Chondrocyte (in vitro differentiated cells): ENCODE data around the gene APOO. TPM values are rescaled to one million over a fixed set of nuclear protein-coding genes. Genes with fewer than 3 reads are reported as not detected.
A peak's percentile ranks its signal among the peaks of the same experiment; 100 is the strongest.

Experiments
- DNase-seq: peaks from one replicate; pipeline ENCODE4 v3.0.0; 2021; ENCODE audit warnings: mixed read lengths, low spot score
- H3K27ac Mint-ChIP-seq: one replicate; pipeline ENCODE4 v1.8.0; 2021; ENCODE audit warnings: mild to moderate bottlenecking, moderate library complexity, mixed read lengths; ENCODE audit not compliant: unreplicated experiment
- H3K27me3 Mint-ChIP-seq: 2 replicates; pipeline ENCODE4 v1.8.0; 2021; ENCODE audit warnings: low read depth, mixed read lengths
- H3K36me3 Mint-ChIP-seq: 2 replicates; pipeline ENCODE4 v1.8.0; 2021; ENCODE audit warnings: low read depth, mixed read lengths
- H3K4me1 Mint-ChIP-seq: 2 replicates; pipeline ENCODE4 v1.8.0; 2021; ENCODE audit warnings: low read depth, mild to moderate bottlenecking, mixed read lengths
- H3K4me3 Mint-ChIP-seq: one replicate; pipeline ENCODE4 v1.8.0; 2021; ENCODE audit warnings: mild to moderate bottlenecking, moderate library complexity, mixed read lengths; ENCODE audit not compliant: unreplicated experiment
- H3K9me3 Mint-ChIP-seq: 2 replicates; pipeline ENCODE4 v1.8.0; 2021; ENCODE audit warnings: low read depth, mixed read lengths
- CTCF ChIP-seq: fragments of 200-600 bp; sonication (generic); IDR thresholded peaks from 2 replicates; pipeline ENCODE4 v1.5.0; 2021; ENCODE audit warnings: antibody characterized with exemption, mild to moderate bottlenecking, moderate library complexity
- total RNA-seq: library from RNA; stranded (reverse); gene quantifications from 3 replicates; pipeline ENCODE4 v1.2.1, GENCODE V29; 2021

Gene APOO
- total RNA-seq, 1 donor from 2014 or later, result 29.1 TPM

DNA sequence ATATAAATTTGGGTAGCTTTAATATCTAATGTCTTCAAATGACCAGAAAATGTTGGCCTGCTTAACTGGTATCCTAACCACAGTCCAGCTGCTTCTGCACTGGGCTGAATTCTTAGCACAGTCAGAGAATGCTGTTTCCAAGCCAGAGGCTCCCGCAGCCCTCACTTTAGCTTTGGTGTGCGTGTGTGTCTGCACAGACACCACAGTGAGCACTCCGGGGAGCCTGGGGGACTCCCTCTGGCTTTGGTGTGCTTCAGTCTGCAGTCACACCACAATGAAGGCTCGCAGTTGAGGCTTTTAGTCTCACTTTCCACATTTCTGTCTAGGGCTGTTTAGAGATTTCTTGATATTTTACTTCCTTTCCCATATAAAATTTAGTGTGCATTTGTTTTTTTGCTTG is 53.6 kb downstream of the APOO start:
- no peak overlapping the region for H3K27ac Mint-ChIP-seq
- no peaks in the 10 kb centered on the region for H3K9me3 Mint-ChIP-seq
- DNase-seq, result no peak
- no peaks in the 10 kb centered on the region for H3K4me1 Mint-ChIP-seq
- H3K36me3 Mint-ChIP-seq, result peaks cover 3% of the 10 kb centered on the region
- H3K27me3 Mint-ChIP-seq, result no peaks in the 10 kb centered on the region
- no peak for TF ChIP-seq CTCF
- H3K4me3 Mint-ChIP-seq, result no peak overlapping the region

DNA sequence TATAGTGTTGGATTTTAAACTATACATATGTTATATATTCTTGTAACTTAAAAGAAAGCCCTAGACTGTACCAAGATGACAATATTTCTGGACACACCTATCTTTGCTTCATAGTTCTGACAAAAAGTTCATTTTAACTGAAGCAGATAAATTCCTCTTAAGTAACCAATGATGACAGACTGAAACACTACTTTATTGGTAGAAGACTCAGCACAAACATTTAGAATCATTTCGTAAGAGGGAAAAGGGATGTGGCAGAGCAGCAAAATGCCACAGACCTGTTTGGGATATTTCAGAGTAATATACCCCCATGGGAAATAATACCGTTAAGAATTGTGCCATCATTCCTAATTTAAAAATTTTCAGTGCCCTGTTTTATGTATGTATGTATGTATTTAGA is 56.2 kb downstream of the APOO start:
- H3K9me3 Mint-ChIP-seq, result no peaks in the 10 kb centered on the region
- H3K36me3 Mint-ChIP-seq, result peaks cover 1% of the 10 kb centered on the region
- no peak overlapping the region for H3K27ac Mint-ChIP-seq
- TF ChIP-seq CTCF, result no peak
- H3K27me3 Mint-ChIP-seq, result no peaks in the 10 kb centered on the region
- no peaks in the 10 kb centered on the region for H3K4me1 Mint-ChIP-seq
- DNase-seq, result no peak
- no peak overlapping the region for H3K4me3 Mint-ChIP-seq

- no peak for DNase-seq
- TF ChIP-seq CTCF, result no peak
- Mint-ChIP-seq H3K4me1 (peaks cover 16% of the 10 kb centered on the region), H3K36me3 (peaks cover 1% of the 10 kb centered on the region), H3K4me3 (no peak overlapping the region), H3K27me3 (no peaks in the 10 kb centered on the region), H3K9me3 (no peaks in the 10 kb centered on the region), H3K27ac (no peak overlapping the region)
Measured at GRCh38 chrX:23849241-23849640, 58.5 kb downstream of the APOO start.

DNA sequence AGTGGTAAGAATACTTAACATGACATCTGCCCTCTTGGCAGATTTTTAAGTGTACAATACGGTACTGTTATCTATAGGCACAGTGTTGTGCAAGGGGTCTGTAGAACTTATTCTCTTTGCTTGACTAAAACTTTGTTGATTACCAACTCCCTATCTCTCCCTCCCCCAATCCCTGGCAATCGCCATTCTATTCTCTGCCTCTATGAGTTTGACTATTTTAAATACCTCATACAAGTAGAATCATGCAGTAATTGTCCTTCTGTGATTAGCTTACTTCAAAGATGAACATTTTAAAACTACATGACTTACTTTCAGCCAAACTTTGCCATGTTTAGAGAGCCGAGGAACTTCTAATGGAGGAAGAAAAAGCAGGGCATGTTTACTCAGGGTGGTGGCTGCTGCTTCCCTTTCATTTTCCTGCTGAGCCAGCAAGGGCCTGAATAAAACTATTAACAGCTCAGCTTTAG is 62.4 kb downstream of the APOO start:
- H3K9me3 Mint-ChIP-seq, result no peaks in the 10 kb centered on the region
- H3K4me1 Mint-ChIP-seq, result peaks cover 28% of the 10 kb centered on the region
- H3K27ac Mint-ChIP-seq, result peak overlapping the region; percentile 83
- H3K4me3 Mint-ChIP-seq, result no peak overlapping the region
- no peaks in the 10 kb centered on the region for H3K27me3 Mint-ChIP-seq
- DNase-seq, result no peak
- H3K36me3 Mint-ChIP-seq, result no peaks in the 10 kb centered on the region
- no peak for TF ChIP-seq CTCF

- no peak overlapping the region for H3K4me3 Mint-ChIP-seq
- H3K27ac Mint-ChIP-seq, result peak overlapping the region; percentile 68
- H3K36me3 Mint-ChIP-seq, result no peaks in the 10 kb centered on the region
- TF ChIP-seq CTCF, result no peak
- DNase-seq, result no peak
- no peaks in the 10 kb centered on the region for H3K9me3 Mint-ChIP-seq
- peaks cover 28% of the 10 kb centered on the region for H3K4me1 Mint-ChIP-seq
- H3K27me3 Mint-ChIP-seq, result no peaks in the 10 kb centered on the region
Measured at GRCh38 chrX:23844502-23845138, 63.1 kb downstream of the APOO start.
